ENCODE measurements around the gene GAB2.
"Not testable (repeated sequence)": the region's sequence is repeated elsewhere in the genome, so short reads cannot be mapped to it uniquely, and the experiment has no call there.

Gene GAB2

DNA sequence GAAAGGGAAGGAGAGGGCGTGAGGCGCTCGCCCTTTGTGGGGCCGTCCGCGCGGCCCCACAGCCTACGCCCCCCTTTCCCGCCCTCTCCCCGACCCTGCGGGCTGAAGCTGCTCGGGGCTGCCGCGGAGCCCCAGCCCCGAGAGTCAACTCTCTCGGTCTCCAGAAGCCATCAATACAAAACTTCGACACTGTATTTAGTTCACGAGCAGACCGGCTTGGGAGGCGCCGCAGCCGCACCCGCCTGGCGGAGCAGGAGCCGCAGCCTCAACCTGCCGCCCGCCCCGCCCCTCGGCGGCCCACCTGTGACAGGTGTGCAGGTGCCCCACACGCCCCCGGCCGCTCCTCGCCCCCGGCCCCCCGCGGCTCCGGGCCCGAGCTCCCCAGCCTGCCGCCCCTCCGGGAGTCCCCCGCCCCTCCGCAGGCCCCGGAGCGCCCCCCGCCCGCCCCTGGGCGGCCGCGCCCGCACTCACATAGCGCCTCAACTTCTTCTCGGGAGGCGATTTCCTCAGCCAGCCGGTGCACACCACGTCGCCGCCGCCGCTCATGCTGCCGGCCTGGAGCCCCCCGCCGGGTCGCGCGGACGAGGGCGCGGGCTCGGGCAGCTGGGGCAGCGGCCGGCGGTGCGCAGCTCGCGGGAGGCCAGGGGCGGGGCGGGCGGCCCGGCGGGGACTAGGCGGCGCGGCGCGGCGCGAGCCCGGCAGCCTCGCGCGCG lies at the start of gene GAB2:
Gene GAB2, minus strand, starts transcription at position 646 of the 713 bp plus-strand sequence. Its CDS starts 100 bp downstream, at position 546.
- peak within 1 kb of the TSS; percentile 93 for H3K27ac ChIP-seq (ENCODE audit: low read depth, low read length)
- peaks cover 27 to 45% of the 10 kb centered on the region in 2 donors for H3K4me1 ChIP-seq (ENCODE audit: control insufficient read depth in 1 of 2, insufficient read depth in 2 of 2, low read length in 2 of 2)
- H3K4me3 ChIP-seq (ENCODE audit: low read depth in 1 of 2, low read length in 2 of 2): peak within 1 kb of the TSS; percentile 78 to 91
- H3K9ac ChIP-seq (ENCODE audit: low read depth in 1 of 2, low read length in 2 of 2): peak within 1 kb of the TSS; percentile 73 to 84
- H3K9me3 ChIP-seq (ENCODE audit: control insufficient read depth in 1 of 2, low read length in 2 of 2): no peaks in the 10 kb centered on the region
- no peaks in the 10 kb centered on the region for H3K36me3 ChIP-seq (ENCODE audit: control insufficient read depth in 1 of 2, insufficient read depth in 2 of 2, low read length in 2 of 2)
- no peaks in the 10 kb centered on the region for H3K27me3 ChIP-seq (ENCODE audit: control insufficient read depth in 1 of 2, insufficient read depth in 2 of 2, low read length in 2 of 2)

DNA sequence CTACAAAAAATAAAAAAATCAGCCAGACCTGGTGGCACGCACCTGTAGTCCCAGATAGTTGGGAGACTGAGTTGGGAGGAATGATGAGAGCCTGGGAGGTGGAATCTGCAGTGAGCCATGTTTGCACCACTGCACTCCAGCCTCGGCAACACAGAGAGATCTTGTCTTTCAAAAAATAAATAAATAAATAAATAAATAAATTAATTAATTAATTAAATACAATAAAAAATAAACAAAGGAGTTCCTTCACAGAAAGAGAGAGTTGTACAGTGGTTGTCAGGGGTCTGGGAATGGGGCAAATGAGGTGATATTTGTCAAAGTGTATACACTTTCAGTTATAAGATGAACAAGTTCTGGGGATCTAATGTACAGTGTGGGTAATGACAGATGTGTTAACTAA lies 49.8 kb upstream of the GAB2 start:
- Histone ChIP-seq H3K9ac (ENCODE audit: low read depth in 1 of 2, low read length in 2 of 2) (no peak overlapping the region), H3K4me1 (ENCODE audit: control insufficient read depth in 1 of 2, insufficient read depth in 2 of 2, low read length in 2 of 2) (peaks cover 3 to 5% of the 10 kb centered on the region in 2 donors), H3K27me3 (ENCODE audit: control insufficient read depth in 1 of 2, insufficient read depth in 2 of 2, low read length in 2 of 2) (no peaks in the 10 kb centered on the region), H3K36me3 (ENCODE audit: control insufficient read depth in 1 of 2, insufficient read depth in 2 of 2, low read length in 2 of 2) (peaks cover 0 to 3% of the 10 kb centered on the region in 2 donors), H3K4me3 (ENCODE audit: low read depth in 1 of 2, low read length in 2 of 2) (no peak overlapping the region), H3K9me3 (ENCODE audit: control insufficient read depth in 1 of 2, low read length in 2 of 2) (no peaks in the 10 kb centered on the region), H3K27ac (ENCODE audit: low read depth, low read length) (no peak overlapping the region)

GRCh38 chr11:78465169-78465942 lies 47.7 kb upstream of the GAB2 start:
- peak overlapping the region; percentile 42 for H3K27ac ChIP-seq (ENCODE audit: low read depth, low read length)
- peaks cover 0 to 3% of the 10 kb centered on the region in 2 donors for H3K4me1 ChIP-seq (ENCODE audit: control insufficient read depth in 1 of 2, insufficient read depth in 2 of 2, low read length in 2 of 2)
- peaks cover 0 to 3% of the 10 kb centered on the region in 2 donors for H3K36me3 ChIP-seq (ENCODE audit: control insufficient read depth in 1 of 2, insufficient read depth in 2 of 2, low read length in 2 of 2)
- no peaks in the 10 kb centered on the region for H3K27me3 ChIP-seq (ENCODE audit: control insufficient read depth in 1 of 2, insufficient read depth in 2 of 2, low read length in 2 of 2)
- peak overlapping the region in 1 of 2 donors; percentile 22 for H3K4me3 ChIP-seq (ENCODE audit: low read depth in 1 of 2, low read length in 2 of 2)
- no peaks in the 10 kb centered on the region for H3K9me3 ChIP-seq (ENCODE audit: control insufficient read depth in 1 of 2, low read length in 2 of 2)
- no peak overlapping the region for H3K9ac ChIP-seq (ENCODE audit: low read depth in 1 of 2, low read length in 2 of 2)

GRCh38 chr11:78464787-78465168 lies 47.2 kb upstream of the GAB2 start:
- not testable (repeated sequence) for H3K36me3 ChIP-seq (ENCODE audit: control insufficient read depth in 1 of 2, insufficient read depth in 2 of 2, low read length in 2 of 2); H3K4me1 ChIP-seq (ENCODE audit: control insufficient read depth in 1 of 2, insufficient read depth in 2 of 2, low read length in 2 of 2); H3K27ac ChIP-seq (ENCODE audit: low read depth, low read length); H3K9me3 ChIP-seq (ENCODE audit: control insufficient read depth in 1 of 2, low read length in 2 of 2); H3K9ac ChIP-seq (ENCODE audit: low read depth in 1 of 2, low read length in 2 of 2); H3K27me3 ChIP-seq (ENCODE audit: control insufficient read depth in 1 of 2, insufficient read depth in 2 of 2, low read length in 2 of 2); H3K4me3 ChIP-seq (ENCODE audit: low read depth in 1 of 2, low read length in 2 of 2)

DNA sequence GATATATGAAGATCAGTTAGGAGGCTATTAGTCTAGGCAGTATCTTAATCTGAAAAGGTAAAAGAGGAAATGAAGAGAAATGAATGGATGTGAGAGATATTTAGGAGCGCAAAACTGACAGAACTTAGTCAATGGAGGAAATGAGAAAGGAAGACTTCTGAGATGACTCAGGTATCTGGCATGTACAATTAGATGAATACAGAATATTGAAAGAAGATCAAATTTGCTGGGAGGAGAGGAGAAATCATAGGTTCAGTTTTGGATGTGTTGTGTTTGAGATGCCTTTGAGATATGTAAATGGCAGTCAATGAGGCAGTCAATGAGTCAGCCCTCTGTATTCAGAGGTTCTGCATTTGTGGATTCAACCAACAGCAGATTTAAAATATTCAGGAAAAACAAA lies 42.9 kb upstream of the GAB2 start:
- H3K9ac ChIP-seq (ENCODE audit: low read depth in 1 of 2, low read length in 2 of 2): no peak overlapping the region
- H3K4me1 ChIP-seq (ENCODE audit: control insufficient read depth in 1 of 2, insufficient read depth in 2 of 2, low read length in 2 of 2): no peaks in the 10 kb centered on the region
- H3K27me3 ChIP-seq (ENCODE audit: control insufficient read depth in 1 of 2, insufficient read depth in 2 of 2, low read length in 2 of 2): no peaks in the 10 kb centered on the region
- no peaks in the 10 kb centered on the region for H3K9me3 ChIP-seq (ENCODE audit: control insufficient read depth in 1 of 2, low read length in 2 of 2)
- no peak overlapping the region for H3K27ac ChIP-seq (ENCODE audit: low read depth, low read length)
- peaks cover 0 to 7% of the 10 kb centered on the region in 2 donors for H3K36me3 ChIP-seq (ENCODE audit: control insufficient read depth in 1 of 2, insufficient read depth in 2 of 2, low read length in 2 of 2)
- no peak overlapping the region for H3K4me3 ChIP-seq (ENCODE audit: low read depth in 1 of 2, low read length in 2 of 2)

DNA sequence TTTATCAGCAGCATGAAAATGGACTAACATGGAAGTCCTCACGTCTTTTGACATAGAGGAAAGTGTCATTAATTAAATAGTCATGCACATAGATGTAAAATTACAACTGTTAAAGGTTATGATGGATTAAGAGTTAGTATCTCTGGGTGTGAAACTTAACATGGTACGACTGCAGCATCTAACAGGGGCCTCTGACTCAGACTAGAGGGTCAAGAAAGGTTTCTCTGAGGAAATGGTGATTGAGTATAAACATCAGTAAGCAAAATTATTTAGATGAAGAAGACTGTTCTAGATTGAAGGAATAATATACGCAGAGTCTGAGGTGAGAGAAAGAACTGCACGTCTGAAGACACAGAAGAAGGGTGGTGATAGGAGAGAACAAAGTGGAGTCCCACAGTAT lies 42.1 kb upstream of the GAB2 start:
- H3K27ac ChIP-seq (ENCODE audit: low read depth, low read length): no peak overlapping the region
- H3K9ac ChIP-seq (ENCODE audit: low read depth in 1 of 2, low read length in 2 of 2): no peak overlapping the region
- no peaks in the 10 kb centered on the region for H3K9me3 ChIP-seq (ENCODE audit: control insufficient read depth in 1 of 2, low read length in 2 of 2)
- H3K36me3 ChIP-seq (ENCODE audit: control insufficient read depth in 1 of 2, insufficient read depth in 2 of 2, low read length in 2 of 2): peaks cover 0 to 7% of the 10 kb centered on the region in 2 donors
- H3K4me1 ChIP-seq (ENCODE audit: control insufficient read depth in 1 of 2, insufficient read depth in 2 of 2, low read length in 2 of 2): no peaks in the 10 kb centered on the region
- H3K4me3 ChIP-seq (ENCODE audit: low read depth in 1 of 2, low read length in 2 of 2): no peak overlapping the region
- H3K27me3 ChIP-seq (ENCODE audit: control insufficient read depth in 1 of 2, insufficient read depth in 2 of 2, low read length in 2 of 2): no peaks in the 10 kb centered on the region

DNA sequence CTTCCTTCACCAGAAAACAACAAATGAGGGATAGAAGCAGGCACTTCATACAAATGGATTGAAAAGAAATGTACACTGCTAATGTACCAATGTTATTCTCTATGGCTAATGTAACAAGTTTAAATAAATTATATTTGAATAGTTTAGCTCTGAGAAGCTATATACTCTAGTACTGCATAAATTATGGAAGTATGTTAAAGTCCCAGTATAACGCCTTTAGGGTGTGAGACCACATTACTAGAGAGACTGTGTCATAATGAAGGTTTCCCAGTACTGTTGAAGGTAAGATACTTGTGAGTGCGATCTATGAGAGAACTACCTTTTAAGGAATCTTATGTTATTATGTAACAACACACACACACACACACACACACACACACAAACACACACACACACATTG lies 39.8 kb upstream of the GAB2 start:
- no peak overlapping the region for H3K9ac ChIP-seq (ENCODE audit: low read depth in 1 of 2, low read length in 2 of 2)
- no peak overlapping the region for H3K27ac ChIP-seq (ENCODE audit: low read depth, low read length)
- peaks cover 0 to 7% of the 10 kb centered on the region in 2 donors for H3K36me3 ChIP-seq (ENCODE audit: control insufficient read depth in 1 of 2, insufficient read depth in 2 of 2, low read length in 2 of 2)
- no peaks in the 10 kb centered on the region for H3K4me1 ChIP-seq (ENCODE audit: control insufficient read depth in 1 of 2, insufficient read depth in 2 of 2, low read length in 2 of 2)
- H3K27me3 ChIP-seq (ENCODE audit: control insufficient read depth in 1 of 2, insufficient read depth in 2 of 2, low read length in 2 of 2): no peaks in the 10 kb centered on the region
- H3K9me3 ChIP-seq (ENCODE audit: control insufficient read depth in 1 of 2, low read length in 2 of 2): no peaks in the 10 kb centered on the region
- no peak overlapping the region for H3K4me3 ChIP-seq (ENCODE audit: low read depth in 1 of 2, low read length in 2 of 2)

DNA sequence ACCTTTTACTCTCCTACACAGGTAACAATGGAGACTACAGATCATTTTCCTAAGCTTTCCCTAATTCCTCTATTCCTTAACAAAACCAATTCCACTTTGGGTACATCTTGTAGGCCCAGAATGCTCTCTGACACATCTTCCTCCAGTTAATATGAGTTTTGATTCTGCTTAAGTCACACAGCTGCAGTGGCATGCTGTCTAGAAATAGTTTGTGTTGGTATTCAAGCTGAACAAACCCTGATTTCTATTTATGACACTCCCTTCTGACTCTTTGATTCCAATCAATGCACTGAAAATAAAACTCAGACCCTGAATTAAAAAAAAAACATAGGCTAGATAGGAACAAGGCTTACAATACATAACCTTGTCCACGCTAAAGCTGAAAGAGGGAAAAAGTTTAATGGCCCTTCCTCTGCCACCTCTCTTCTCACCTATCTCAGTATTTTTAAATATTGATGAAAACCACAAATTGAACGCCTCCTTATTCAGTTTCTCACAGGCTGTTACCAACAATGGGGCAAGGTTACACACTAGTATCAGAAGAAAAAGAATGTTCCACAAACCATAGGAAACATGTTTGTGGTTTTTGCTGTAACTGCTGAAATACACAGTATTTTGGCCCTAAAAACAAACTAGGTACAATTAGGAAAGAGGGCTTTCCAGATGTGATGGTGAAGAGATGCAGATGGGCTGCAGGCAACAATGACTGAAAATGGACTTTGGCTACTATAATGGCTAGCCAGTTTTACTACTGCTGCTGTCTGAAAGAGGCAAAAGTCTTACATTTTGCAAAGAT lies 35.7 kb upstream of the GAB2 start:
- H3K36me3 ChIP-seq (ENCODE audit: control insufficient read depth in 1 of 2, insufficient read depth in 2 of 2, low read length in 2 of 2): no peaks in the 10 kb centered on the region
- H3K9me3 ChIP-seq (ENCODE audit: control insufficient read depth in 1 of 2, low read length in 2 of 2): no peaks in the 10 kb centered on the region
- H3K4me3 ChIP-seq (ENCODE audit: low read depth in 1 of 2, low read length in 2 of 2): no peak overlapping the region
- peaks cover 0 to 10% of the 10 kb centered on the region in 2 donors for H3K4me1 ChIP-seq (ENCODE audit: control insufficient read depth in 1 of 2, insufficient read depth in 2 of 2, low read length in 2 of 2)
- no peak overlapping the region for H3K27ac ChIP-seq (ENCODE audit: low read depth, low read length)
- no peak overlapping the region for H3K9ac ChIP-seq (ENCODE audit: low read depth in 1 of 2, low read length in 2 of 2)
- H3K27me3 ChIP-seq (ENCODE audit: control insufficient read depth in 1 of 2, insufficient read depth in 2 of 2, low read length in 2 of 2): no peaks in the 10 kb centered on the region

DNA sequence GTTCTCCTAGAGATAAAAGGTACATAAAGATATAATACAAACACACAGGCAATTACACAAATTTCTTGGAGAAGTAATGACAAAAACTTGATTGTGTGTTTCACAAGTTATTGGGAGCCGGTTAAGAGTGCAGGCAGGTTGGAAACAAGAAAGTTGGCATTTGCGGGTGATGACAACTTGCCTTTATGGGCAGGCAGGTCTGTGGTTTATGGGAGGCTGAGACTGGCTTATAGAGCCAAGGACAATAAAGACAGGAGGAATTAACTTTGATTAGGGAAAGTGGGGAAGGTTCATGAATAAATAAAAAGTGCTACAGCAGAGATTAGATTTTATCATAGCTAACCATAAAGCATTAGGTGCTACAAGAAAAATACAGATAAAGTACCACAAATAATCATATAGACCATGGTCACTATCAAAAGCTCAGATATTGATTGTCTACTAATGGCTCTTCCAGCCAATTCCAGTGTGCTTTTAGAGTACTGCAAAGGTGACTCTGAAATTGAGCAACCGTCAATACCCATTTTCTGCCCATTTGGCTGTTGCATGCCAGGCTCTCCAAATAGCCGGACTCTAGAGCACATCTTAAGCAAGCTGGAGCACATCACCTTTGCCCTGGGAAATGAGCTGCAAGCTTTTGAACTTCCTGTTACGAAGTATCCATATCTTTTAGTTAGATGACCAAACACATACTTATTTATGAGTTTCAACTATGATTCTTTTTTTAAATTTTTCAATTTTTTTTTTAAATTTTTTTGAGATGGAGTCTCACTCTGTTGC lies 33.9 kb upstream of the GAB2 start:
- H3K36me3 ChIP-seq (ENCODE audit: control insufficient read depth in 1 of 2, insufficient read depth in 2 of 2, low read length in 2 of 2): no peaks in the 10 kb centered on the region
- no peak overlapping the region for H3K9ac ChIP-seq (ENCODE audit: low read depth in 1 of 2, low read length in 2 of 2)
- H3K4me3 ChIP-seq (ENCODE audit: low read depth in 1 of 2, low read length in 2 of 2): no peak overlapping the region
- peaks cover 0 to 10% of the 10 kb centered on the region in 2 donors for H3K4me1 ChIP-seq (ENCODE audit: control insufficient read depth in 1 of 2, insufficient read depth in 2 of 2, low read length in 2 of 2)
- no peaks in the 10 kb centered on the region for H3K27me3 ChIP-seq (ENCODE audit: control insufficient read depth in 1 of 2, insufficient read depth in 2 of 2, low read length in 2 of 2)
- H3K27ac ChIP-seq (ENCODE audit: low read depth, low read length): no peak overlapping the region
- no peaks in the 10 kb centered on the region for H3K9me3 ChIP-seq (ENCODE audit: control insufficient read depth in 1 of 2, low read length in 2 of 2)
